Activated CD4-positive, alpha-beta T cell treated with anti-CD3 and anti-CD28 coated beads, Interleukin-2, Interleukin-4, amounts not matched to agents 100 ng/mL and 50 ng/mL, durations not matched to agents 16 hours and 8 hours (primary cell): ENCODE data around the gene HIPK2.
"Not testable (repeated sequence)": the region's sequence is repeated elsewhere in the genome, so short reads cannot be mapped to it uniquely, and the experiment has no call there.

Experiments used
- DNase-seq: peaks from one replicate; pipeline ENCODE4 v3.0.0-alpha.2; 2020; ENCODE audit warnings: low spot score

Gene HIPK2

DNA sequence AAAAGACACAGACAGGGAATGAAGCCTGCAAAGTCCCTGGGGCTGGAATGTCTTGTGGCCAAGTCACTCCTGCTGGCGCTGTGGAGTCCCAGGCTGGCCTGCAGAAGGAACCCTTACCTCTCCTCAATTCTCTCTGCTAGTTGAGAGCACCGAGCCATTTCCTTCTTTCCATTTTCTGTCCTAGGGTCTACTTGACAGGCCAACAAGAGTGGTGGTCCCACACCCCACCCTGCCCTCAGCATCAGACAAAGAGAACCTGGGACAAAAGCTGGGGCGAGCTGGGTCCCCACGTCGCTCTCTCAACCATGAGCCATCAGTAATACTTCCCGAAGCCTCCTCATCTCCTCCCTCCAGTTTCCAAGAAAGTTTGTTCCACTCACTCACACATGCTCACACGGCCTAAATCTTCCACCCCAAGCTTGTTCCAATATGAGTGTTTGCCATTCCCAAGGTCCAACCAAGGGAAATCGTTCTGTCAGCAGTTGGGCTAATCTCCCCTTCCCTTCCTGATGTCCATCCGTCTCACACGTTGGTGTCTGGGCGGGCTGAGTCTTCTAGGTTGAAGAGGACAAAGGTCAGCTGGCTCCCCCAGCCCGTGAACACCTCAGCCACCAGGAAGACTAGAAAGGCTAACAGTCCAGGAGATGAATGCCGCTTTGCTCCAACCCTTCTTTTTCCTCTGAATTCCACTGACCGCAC, 210.0 kb downstream of the HIPK2 start:
- DNase-seq: no peak

DNA sequence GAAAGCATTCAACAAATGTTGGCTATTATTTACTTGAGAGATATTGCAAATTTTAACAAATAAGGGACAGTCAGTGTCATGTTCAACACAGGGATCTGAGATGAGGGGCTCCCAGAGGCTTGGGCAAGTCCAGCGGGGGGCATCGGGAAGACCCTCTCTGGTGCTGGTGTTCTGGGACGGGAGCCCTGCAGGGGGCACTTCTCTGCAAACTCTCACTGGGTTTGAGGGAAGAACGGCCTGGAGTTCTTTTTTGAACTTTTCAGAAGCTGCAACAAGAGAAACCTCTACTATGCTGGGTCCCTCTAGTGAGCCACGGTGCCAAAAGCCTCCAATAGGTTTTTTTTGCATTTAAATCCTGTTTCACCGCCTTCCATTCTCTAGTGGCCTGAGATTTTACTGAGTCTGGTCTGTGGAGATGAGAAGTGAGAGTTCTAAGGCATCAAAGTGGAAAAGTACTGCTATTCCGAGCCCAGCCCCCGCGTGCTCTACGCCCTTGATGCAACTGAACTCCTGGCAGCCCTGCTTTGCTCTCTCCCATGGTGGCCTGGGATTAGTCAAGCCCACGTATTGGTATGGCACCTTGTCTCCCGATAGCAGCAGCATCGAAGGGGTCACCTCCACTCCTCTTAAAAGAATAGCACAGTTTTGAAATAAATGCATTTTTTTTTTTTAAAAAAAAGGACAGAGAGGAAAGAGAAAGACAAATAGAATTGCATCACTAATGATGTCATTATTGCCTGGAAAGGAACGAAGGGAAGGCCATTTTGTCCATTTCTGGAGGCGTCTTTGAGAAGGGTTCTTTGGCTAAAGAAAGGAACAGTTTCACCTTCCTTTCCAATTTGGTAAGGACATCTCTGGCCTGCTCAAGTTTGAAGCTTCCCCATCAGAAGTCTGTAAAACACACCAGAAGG, 210.8 kb downstream of the HIPK2 start:
- no peak for DNase-seq

GRCh38 chr7:139566075-139566474, 211.7 kb downstream of the HIPK2 start:
- DNase-seq: no peak

GRCh38 chr7:139563856-139564255, 213.9 kb downstream of the HIPK2 start:
- DNase-seq: no peak

- no peak for DNase-seq
These were observed 214.7 kb downstream of the HIPK2 start for GRCh38 chr7:139562961-139563565.

GRCh38 chr7:139562491-139562890, 215.3 kb downstream of the HIPK2 start:
- no peak for DNase-seq

GRCh38 chr7:139560678-139561077, 217.1 kb downstream of the HIPK2 start:
- DNase-seq: no peak

DNA sequence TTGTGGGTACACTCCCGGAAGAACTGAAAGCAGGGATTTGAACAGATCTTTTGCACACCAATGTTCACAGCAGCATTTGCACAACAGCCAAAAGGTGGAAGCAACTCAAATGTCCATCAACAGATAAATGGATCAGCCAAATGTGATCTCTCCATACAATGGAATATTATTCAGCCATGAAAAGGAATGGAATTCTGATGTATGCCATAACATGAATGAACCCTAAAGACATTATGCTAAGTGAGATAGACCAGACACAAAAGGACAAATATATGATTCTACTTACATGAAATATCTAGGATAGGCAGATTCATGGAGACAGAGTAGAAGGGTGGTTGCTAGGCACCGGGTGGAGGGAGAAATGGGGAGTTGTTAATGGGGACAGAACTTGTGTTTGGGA, 217.6 kb downstream of the HIPK2 start:
- no peak for DNase-seq

- no peak for DNase-seq
These were observed 218.3 kb downstream of the HIPK2 start for GRCh38 chr7:139559364-139560105.

GRCh38 chr7:139557857-139558581, 219.8 kb downstream of the HIPK2 start:
- DNase-seq: no peak

DNA sequence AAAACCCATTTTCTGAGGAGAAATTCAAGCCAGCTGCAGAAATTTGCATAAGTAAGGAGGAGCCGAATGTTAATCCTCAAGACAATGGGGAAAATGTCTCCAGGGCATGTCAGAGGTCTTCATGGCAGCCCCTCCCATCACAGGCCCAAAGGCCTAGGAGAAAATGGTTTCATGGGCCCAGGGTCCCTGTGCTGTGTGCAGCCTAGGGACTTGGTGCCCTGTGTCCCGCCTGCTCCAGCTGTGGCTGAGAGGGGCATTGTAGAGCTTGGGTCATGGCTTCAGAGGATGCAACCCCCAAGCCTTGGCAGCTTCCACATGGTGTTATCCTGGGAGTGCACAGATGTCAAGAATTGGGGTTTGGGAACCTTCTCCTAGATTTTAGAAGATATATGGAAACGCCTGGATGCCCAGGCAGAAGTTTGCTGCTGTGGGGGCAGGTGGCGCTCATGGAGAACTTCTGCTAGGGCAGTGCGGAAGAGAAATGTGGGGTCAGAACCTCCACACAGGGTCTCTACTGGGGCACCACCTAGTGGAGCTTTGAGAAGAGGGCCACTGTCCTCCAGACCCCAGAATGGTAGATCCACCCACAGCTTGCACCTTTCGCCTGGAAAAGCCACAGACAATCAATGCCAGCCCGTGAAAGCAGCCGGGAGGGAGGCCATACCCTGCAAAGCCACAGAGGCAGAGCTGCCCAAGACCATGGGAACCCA, 223.7 kb downstream of the HIPK2 start:
- not testable (repeated sequence) for DNase-seq

GRCh38 chr7:139548302-139549028, 229.3 kb downstream of the HIPK2 start:
- no peak for DNase-seq

GRCh38 chr7:139544645-139545044, 233.2 kb downstream of the HIPK2 start:
- no peak for DNase-seq

DNA sequence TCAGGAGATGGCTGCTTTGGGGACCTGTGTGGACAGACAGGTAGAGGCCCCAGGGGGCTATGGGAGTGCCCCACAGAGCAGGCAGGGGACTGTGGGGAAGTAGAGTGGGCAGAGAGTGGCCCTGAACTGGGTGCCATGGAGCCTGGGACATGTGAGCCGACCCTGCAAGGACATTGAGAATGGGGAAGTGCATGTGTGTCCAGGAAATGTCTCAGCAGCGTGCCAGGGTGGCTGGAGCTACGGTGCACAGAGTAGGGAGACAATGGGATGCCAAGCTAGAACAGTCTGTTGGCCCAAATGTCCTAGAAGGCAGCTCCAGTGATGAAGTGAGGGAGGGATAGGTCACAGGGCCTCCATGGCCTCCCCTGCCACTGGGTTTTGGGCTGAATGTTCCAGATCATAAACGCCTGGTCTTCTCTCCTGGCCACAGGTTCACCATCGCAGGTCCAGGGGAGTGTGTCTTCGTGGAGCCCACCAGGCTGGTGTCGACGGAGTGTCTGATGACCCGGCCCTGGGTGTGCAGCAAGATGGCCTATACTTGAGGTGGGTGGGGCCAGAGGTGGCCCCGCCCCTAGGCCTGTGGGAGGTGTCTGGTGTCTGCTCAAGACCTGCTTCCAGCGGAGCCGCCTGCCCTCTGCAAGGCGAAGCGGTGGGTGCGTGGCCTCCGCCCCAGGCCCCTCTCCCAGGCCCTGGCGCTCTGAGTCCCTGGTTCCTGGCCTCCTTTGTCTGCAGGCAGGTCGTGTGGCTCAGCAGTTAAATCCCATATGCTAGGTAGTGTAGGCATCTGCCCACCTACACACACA, 233.8 kb downstream of the HIPK2 start:
- DNase-seq: no peak

DNA sequence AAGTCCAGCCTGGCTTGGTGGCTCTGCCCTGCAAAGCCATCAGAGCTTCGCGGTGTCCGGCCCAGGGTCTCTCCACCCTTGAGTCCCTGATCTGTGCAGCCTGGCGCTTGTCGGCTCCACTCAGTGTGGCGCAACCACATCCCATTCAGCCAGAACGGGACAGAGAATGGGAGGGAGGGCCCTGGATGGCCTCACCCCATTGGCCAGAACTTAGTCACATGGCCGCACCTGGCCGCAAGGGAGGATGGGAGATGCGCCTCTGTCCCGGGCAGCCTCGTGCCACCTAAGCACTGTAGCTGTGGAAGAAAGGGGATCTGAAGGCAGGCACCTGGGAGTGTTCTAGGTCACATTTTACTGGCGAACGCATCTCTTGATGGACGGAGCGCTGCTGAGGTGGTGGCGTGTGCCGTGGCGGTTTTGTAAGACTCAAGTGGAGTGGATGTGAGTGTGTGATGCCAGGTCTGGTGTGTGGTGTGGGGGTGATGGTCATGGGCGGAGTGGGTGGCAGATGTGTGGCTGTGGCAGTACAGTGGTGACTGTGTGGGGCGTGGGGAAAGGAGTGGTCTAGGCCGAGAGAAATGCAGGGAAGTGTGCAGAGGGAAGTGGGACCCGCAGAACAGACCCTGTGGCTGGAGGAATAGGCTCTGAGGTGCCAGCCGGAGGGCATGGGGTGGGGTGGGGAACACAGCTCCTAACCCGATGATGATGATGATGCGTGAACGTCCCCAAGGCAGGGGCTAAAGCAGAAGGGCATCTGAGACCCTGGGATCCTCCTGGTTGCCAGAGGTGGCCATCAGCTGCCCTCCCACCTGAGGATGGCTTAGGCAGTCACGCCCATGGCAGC, 235.3 kb downstream of the HIPK2 start:
- DNase-seq: no peak

GRCh38 chr7:139541600-139542307, 236.0 kb downstream of the HIPK2 start:
- no peak for DNase-seq

DNA sequence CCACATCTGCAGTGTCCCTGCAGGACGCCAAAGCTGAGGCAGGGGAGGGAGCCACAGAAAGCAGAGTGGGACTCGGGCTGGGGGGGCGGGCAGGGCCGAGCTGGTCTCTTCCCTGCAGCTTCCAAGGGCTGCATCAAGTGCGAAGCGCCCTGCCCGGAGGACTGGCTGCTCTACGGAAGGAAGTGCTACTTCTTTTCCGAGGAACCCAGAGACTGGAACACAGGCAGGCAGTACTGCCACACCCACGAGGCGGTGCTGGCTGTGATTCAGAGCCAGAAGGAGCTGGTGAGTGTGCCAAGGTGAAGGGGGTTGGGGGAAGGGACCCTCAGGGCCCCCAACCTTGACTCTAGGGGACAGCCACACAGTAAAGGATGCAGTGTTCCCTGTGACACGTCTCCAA, 237.6 kb downstream of the HIPK2 start:
- DNase-seq: no peak
